ENCODE results near the gene AKR1B1. TPM values are rescaled to one million over a fixed set of nuclear protein-coding genes. Genes with fewer than 3 reads are reported as not detected.

The AKR1B1 gene
- total RNA-seq, 1 donor, result 85.8 TPM

GRCh38 chr7:134394056-134394455 is 64.8 kb downstream of the AKR1B1 start:
- H3K4me1 ChIP-seq (ENCODE audit: insufficient read depth, low read length), result no peaks in the 10 kb centered on the region
- no peaks in the 10 kb centered on the region for H3K9me3 ChIP-seq (ENCODE audit: low read depth, low read length)
- TF ChIP-seq CTCF (IDR thresholded peaks at IDR 0.05; ENCODE audit: extremely low read depth, low read depth, low read length), result no peak
- H3K4me3 ChIP-seq (ENCODE audit: insufficient read depth, low read length), result no peak overlapping the region
- no peak for DNase-seq (ENCODE audit: insufficient read length, low spot score, missing footprints)
- no peak overlapping the region for H3K4me2 ChIP-seq (ENCODE audit: insufficient read depth, low read length)
- no peak overlapping the region for H2AFZ ChIP-seq (ENCODE audit: low read length)
- H3K27ac ChIP-seq (ENCODE audit: low read depth, low read length), result no peak overlapping the region
- H3K36me3 ChIP-seq (ENCODE audit: insufficient read depth, low read length), result no peaks in the 10 kb centered on the region
- peaks cover 13% of the 10 kb centered on the region for H3K27me3 ChIP-seq (ENCODE audit: insufficient read depth, low read length)
- H4K20me1 ChIP-seq (ENCODE audit: insufficient read depth, low read length), result no peaks in the 10 kb centered on the region
- H3K79me2 ChIP-seq (ENCODE audit: insufficient read depth, low read length), result no peaks in the 10 kb centered on the region

Other genes starting within 250 kb of the AKR1B1 start
- gene SLC35B4, start 142.2 kb downstream of the AKR1B1 start, total RNA-seq, result 14.8 and 18.3 TPM in 2 replicates
- 1.4 and 2.4 TPM in 2 replicates for gene AKR1B10, start 68.5 kb upstream of the AKR1B1 start, total RNA-seq
- gene AKR1B15, start 90.0 kb upstream of the AKR1B1 start, total RNA-seq, result 0.29 and 0.36 TPM in 2 replicates
- gene BPGM, start 187.8 kb upstream of the AKR1B1 start, total RNA-seq, result 43.6 and 64.8 TPM in 2 replicates